HL-60 (cell line): ENCODE results near the gene USP32.

Source experiments
- CTCF ChIP-seq: IDR thresholded peaks from one replicate; pipeline ENCODE4 v1.5.1; 2011; ENCODE audit warnings: low read length, control low read depth, inconsistent platforms; ENCODE audit not compliant: insufficient read depth
- GABPA ChIP-seq: IDR thresholded peaks from 2 replicates; pipeline ENCODE4 v1.6.1; 2012; ENCODE audit warnings: low read depth
- POLR2AphosphoS5 ChIP-seq: IDR thresholded peaks from 2 replicates; pipeline ENCODE4 v1.6.1; 2012; ENCODE audit warnings: low read depth
- REST ChIP-seq: IDR thresholded peaks from 2 replicates; pipeline ENCODE4 v1.6.1; 2012; ENCODE audit warnings: low read depth; ENCODE audit not compliant: insufficient replicate concordance

- no peak for TF ChIP-seq CTCF
- TF ChIP-seq GABPA, result no peak
- no peak for TF ChIP-seq POLR2AphosphoS5
- no peak for TF ChIP-seq REST
These were observed 98.2 kb downstream of the USP32 start for GRCh38 chr17:60293580-60294335.
